ENCODE measurements around the gene CALCOCO1. TPM values are rescaled to one million over a fixed set of nuclear protein-coding genes. Genes with fewer than 3 reads are reported as not detected.

The CALCOCO1 gene
- total and polyA plus RNA-seq, 2 experiments from 2014 or later: 71.3 to 74.4 TPM

- Histone ChIP-seq H3K4me2 (no peak overlapping the region), H4K20me1 (ENCODE audit: insufficient read depth, poor library complexity, severe bottlenecking) (no peaks in the 10 kb centered on the region), H3K27me3 (no peaks in the 10 kb centered on the region), H3K9me3 (ENCODE audit: low read depth) (no peaks in the 10 kb centered on the region), H3K4me3 (no peak overlapping the region), H2AFZ (no peak overlapping the region), H3K4me1 (ENCODE audit: insufficient read depth) (peaks cover 6% of the 10 kb centered on the region), H3K79me2 (peaks cover 31% of the 10 kb centered on the region), H3K36me3 (replicated peaks; ENCODE audit: insufficient read depth, low read depth) (no peaks in the 10 kb centered on the region), H3K9me2 (replicated peaks; ENCODE audit: insufficient read depth) (no peaks in the 10 kb centered on the region), H3K27ac (no peak overlapping the region)
- 94% methylated on average over 7 of the region's 7 CpGs for WGBS (ENCODE audit: low lambda C conversion rate, missing lambda C conversion rate)
- TF ChIP-seq EZH2 (IDR thresholded peaks at IDR 0.05; ENCODE audit: borderline replicate concordance) (no peak), CTCF (IDR thresholded peaks at IDR 0.05; ENCODE audit: poor library complexity) (no peak), EZH2phosphoT487 (IDR thresholded peaks at IDR 0.05; ENCODE audit: low read depth, severe bottlenecking, unreplicated experiment) (no peak)
- no peak for DNase-seq (ENCODE audit: low spot score)
Observed at GRCh38 chr12:53670308-53670707, 56.9 kb downstream of the CALCOCO1 start.

- H3K27ac ChIP-seq: no peak overlapping the region
- DNase-seq (ENCODE audit: low spot score): no peak
Observed at GRCh38 chr12:53667080-53667479, 60.2 kb downstream of the CALCOCO1 start.

GRCh38 chr12:53664936-53665335 is 62.3 kb downstream of the CALCOCO1 start:
- Histone ChIP-seq H4K20me1 (ENCODE audit: insufficient read depth, poor library complexity, severe bottlenecking) (no peaks in the 10 kb centered on the region), H3K27me3 (no peaks in the 10 kb centered on the region), H3K9me3 (ENCODE audit: low read depth) (no peaks in the 10 kb centered on the region), H3K9me2 (replicated peaks; ENCODE audit: insufficient read depth) (no peaks in the 10 kb centered on the region), H2AFZ (no peak overlapping the region), H3K4me1 (ENCODE audit: insufficient read depth) (peaks cover 5% of the 10 kb centered on the region), H3K79me2 (no peaks in the 10 kb centered on the region), H3K27ac (peak overlapping the region; percentile 20), H3K4me2 (no peak overlapping the region), H3K36me3 (replicated peaks; ENCODE audit: insufficient read depth, low read depth) (no peaks in the 10 kb centered on the region), H3K4me3 (no peak overlapping the region)
- no peak for TF ChIP-seq EZH2phosphoT487 (IDR thresholded peaks at IDR 0.05; ENCODE audit: low read depth, severe bottlenecking, unreplicated experiment)
- TF ChIP-seq CTCF (IDR thresholded peaks at IDR 0.05; ENCODE audit: poor library complexity): no peak
- TF ChIP-seq EZH2 (IDR thresholded peaks at IDR 0.05; ENCODE audit: borderline replicate concordance): no peak
- WGBS (ENCODE audit: low lambda C conversion rate, missing lambda C conversion rate): 91% methylated on average over 7 of the region's 7 CpGs
- DNase-seq (ENCODE audit: low spot score): no peak

More at GRCh38 chr12:53667080-53667479, 60.2 kb downstream of the CALCOCO1 start:
- no peaks in the 10 kb centered on the region for H3K9me2 ChIP-seq (replicated peaks; ENCODE audit: insufficient read depth)
- 98% methylated on average over 2 of the region's 2 CpGs for WGBS (ENCODE audit: low lambda C conversion rate, missing lambda C conversion rate)
- no peaks in the 10 kb centered on the region for H4K20me1 ChIP-seq (ENCODE audit: insufficient read depth, poor library complexity, severe bottlenecking)
- H3K79me2 ChIP-seq: peaks cover 9% of the 10 kb centered on the region
- H2AFZ ChIP-seq: no peak overlapping the region
- no peak overlapping the region for H3K4me3 ChIP-seq
- H3K27me3 ChIP-seq: no peaks in the 10 kb centered on the region
- no peaks in the 10 kb centered on the region for H3K4me1 ChIP-seq (ENCODE audit: insufficient read depth)
- no peaks in the 10 kb centered on the region for H3K9me3 ChIP-seq (ENCODE audit: low read depth)
- H3K4me2 ChIP-seq: no peak overlapping the region
- TF ChIP-seq EZH2 (IDR thresholded peaks at IDR 0.05; ENCODE audit: borderline replicate concordance) (no peak), CTCF (IDR thresholded peaks at IDR 0.05; ENCODE audit: poor library complexity) (no peak), EZH2phosphoT487 (IDR thresholded peaks at IDR 0.05; ENCODE audit: low read depth, severe bottlenecking, unreplicated experiment) (no peak)
- H3K36me3 ChIP-seq (replicated peaks; ENCODE audit: insufficient read depth, low read depth): no peaks in the 10 kb centered on the region

GRCh38 chr12:53664191-53664590 is 63.1 kb downstream of the CALCOCO1 start:
- Histone ChIP-seq H3K9me2 (replicated peaks; ENCODE audit: insufficient read depth) (no peaks in the 10 kb centered on the region), H3K4me1 (ENCODE audit: insufficient read depth) (peaks cover 12% of the 10 kb centered on the region), H3K4me3 (no peak overlapping the region), H2AFZ (no peak overlapping the region), H3K27ac (no peak overlapping the region), H3K36me3 (replicated peaks; ENCODE audit: insufficient read depth, low read depth) (no peaks in the 10 kb centered on the region), H3K79me2 (no peaks in the 10 kb centered on the region), H3K4me2 (no peak overlapping the region), H3K9me3 (ENCODE audit: low read depth) (no peaks in the 10 kb centered on the region), H4K20me1 (ENCODE audit: insufficient read depth, poor library complexity, severe bottlenecking) (no peaks in the 10 kb centered on the region), H3K27me3 (no peaks in the 10 kb centered on the region)
- no peak for DNase-seq (ENCODE audit: low spot score)
- no peak for TF ChIP-seq EZH2phosphoT487 (IDR thresholded peaks at IDR 0.05; ENCODE audit: low read depth, severe bottlenecking, unreplicated experiment)
- no peak for TF ChIP-seq CTCF (IDR thresholded peaks at IDR 0.05; ENCODE audit: poor library complexity)
- TF ChIP-seq EZH2 (IDR thresholded peaks at IDR 0.05; ENCODE audit: borderline replicate concordance): no peak
- 99% methylated on average over 5 of the region's 5 CpGs for WGBS (ENCODE audit: low lambda C conversion rate, missing lambda C conversion rate)

Measured in hepatocyte (in vitro differentiated cells).